Cortex of kidney (tissue), 1 donor: ENCODE results near the gene SORCS1.

Source experiments
- DNase-seq: peaks from one replicate; lab custom pipeline; 2025; lab: John Stamatoyannopoulos, UW

SORCS1 gene

DNA sequence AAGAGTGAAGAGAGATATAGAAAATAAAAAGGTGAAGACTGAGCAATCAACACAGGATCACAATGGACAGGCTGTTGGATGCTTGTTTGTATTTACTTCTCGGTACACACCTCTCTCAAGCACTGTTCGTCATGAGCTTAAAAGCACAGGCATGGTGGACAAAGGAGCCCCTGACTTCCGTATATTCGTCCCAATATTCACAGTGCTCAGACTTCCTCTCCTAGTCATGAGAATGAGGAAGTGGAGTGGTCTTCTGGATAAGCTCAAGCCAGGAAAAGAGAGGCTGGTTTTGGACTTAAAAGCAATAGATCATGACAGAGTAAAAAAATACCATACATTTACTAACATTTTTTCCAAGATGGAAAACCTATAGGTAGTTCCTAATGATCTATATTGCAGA lies 172.5 kb downstream of the SORCS1 start:
- DNase-seq: no peak

GRCh38 chr10:106991091-106991490 lies 173.4 kb downstream of the SORCS1 start:
- DNase-seq: no peak

DNA sequence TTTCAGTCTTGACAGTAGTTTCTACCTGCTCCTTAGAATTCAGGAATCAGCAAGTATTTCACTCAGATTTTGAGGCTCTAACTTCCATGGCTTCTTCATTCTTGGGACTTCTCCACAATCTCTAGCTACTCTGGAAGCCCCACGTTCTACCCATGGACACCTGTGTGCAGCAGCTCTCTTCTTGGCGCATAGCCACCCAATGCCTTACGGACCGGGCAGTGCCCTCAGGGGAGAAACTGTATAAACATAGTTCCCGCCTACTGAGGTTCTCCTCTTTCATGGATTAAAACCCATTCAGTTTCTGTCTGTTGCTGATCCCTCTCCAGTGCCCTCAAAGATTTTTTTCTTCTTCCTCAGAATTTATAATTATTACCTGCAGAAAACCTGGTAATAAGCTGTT lies 177.1 kb downstream of the SORCS1 start:
- DNase-seq: no peak

- DNase-seq: no peak
These were observed 182.2 kb downstream of the SORCS1 start for GRCh38 chr10:106982268-106982667.

- DNase-seq: no peak
These were observed 182.9 kb downstream of the SORCS1 start for GRCh38 chr10:106981452-106982075.

DNA sequence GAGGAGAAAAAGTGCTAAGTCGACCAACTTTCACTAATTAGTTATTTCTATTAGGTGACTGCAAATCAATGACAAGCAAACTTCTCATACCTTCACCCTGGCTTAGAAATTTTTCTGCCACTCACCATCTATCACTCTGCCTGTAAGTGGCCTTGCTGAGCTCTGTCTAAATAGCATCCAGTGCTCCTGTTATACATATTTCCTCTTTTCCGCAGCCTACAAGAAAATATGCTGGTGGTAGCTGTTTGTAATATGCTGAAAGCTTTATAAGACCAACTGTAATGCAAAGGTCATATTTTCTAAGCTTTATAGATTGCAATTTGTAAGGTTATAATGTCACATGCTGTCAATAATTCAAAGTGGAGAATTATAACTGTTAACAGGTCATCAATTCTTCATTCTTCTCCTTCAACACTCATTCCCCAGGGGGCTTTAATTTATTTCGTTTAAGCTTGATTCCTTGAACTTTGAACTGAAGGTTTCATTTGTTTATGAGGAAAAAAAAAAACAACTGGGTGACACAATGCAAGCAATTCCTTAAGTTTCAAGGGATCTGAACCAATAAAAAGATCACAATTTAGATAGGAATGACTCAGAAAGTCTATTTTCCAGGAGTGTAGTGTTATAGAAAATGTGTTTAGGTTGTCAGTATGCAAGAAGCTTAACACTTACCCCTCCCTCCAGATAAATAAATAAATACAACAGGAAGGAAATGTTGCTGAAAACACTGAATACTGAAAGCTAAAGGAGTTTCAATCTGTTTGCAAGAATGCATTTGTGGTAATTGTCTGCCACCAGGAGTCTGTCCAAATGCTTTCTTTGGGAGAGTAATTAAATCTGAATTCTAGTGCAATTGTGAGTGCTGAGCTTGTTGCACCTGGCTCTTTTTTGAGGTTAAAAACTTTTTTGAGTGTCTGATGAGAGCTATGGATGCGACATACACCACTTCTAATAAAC lies 183.7 kb downstream of the SORCS1 start:
- DNase-seq: no peak

- DNase-seq: no peak
These were observed 185.8 kb downstream of the SORCS1 start for GRCh38 chr10:106978756-106979155.

DNA sequence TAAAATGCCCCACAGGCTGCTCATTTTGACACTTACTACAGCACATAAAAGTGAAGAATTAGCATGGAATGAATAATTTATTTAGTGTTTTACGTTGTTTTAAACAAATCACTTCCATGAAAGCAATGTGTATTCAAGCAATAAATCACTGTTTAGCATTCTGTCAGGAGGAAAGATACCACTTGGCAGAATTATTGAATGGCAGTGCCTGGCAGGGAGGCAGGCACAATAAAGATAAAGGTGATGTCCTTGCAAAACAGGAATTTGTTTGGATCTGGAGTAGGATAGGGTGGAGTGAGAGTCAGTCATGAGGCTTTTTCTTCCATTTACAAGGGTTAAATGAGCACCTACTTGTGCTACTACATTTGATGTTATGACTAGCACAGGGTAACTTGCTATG lies 190.8 kb downstream of the SORCS1 start:
- no peak for DNase-seq

- no peak for DNase-seq
These were observed 191.2 kb downstream of the SORCS1 start for GRCh38 chr10:106973288-106973687.

- no peak for DNase-seq
These were observed 192.1 kb downstream of the SORCS1 start for GRCh38 chr10:106972381-106972780.

DNA sequence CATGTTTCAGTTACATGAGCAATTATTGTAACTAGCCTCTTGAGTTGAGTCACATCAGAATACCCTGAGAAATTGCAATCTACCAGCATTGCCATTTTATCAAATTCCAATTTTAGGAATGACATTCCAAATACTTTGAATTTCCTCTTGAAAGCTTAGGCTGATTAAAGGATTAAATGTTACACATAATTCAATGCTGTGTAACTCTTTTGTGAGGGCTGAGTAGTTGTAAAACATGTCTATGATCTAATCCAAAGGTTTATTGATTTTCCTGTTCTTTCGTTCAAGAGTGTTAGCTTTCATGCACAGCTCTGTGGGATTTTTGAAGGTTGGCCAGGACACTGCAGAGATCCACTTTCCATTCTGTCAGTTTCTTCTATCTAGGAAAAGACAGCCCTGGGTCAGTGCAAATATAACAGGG lies 193.1 kb downstream of the SORCS1 start:
- DNase-seq: no peak

DNA sequence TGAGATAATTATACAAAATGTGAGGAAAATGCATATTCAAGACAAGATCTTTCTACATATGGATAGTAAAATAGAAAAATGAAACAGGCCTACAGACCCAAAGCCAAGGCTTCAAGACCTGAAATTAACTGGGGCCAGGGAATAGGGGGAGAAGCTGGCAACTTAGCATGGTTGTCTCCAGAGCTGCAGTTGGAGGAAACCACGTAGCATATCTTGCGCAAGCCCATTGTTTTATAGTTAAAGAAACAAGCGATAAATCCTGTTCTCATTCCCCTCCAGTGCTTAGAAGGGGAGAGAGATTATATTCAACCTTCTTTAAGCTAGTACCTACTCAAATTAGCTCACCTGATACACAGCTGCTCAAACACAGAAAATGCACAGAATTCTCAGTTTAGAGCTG lies 197.1 kb downstream of the SORCS1 start:
- no peak for DNase-seq

DNA sequence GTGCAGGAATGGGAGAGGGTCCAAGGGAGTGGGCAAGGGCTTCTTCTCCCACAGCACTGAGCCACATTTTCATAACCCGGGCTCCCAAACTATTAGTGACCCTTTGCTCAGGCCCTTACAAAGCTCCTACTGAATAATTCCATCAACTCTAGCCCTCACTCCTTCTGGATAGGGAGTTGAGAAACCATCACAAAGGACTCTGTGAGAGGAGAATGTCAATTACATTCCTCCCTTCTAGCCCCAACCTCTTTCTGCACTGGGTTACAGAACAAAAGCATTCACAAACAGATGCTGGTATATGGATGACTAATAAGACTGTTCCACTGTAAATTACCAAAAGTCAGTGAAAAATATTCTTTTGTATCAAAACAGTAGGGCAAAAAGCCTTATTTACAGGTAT lies 203.7 kb downstream of the SORCS1 start:
- DNase-seq: no peak

DNA sequence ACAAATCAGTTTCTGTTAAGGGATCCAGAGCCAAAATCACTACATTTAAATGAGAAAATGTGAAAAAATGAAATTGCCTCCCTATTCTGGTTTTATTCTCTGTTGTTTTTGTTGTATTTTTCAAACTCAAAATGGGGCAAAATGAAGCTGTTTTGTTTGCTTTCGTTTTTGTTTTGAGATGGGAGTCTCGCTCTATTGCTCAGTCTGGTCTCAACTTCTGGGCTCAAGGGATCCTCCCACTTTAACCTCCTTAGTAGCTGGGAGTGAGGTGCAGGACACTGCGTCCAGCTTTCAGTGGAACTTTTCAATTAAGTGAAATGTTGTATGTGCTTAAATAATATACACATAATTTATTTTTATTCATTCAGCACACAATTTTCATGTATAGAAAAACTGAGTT lies 205.0 kb downstream of the SORCS1 start:
- DNase-seq: no peak

DNA sequence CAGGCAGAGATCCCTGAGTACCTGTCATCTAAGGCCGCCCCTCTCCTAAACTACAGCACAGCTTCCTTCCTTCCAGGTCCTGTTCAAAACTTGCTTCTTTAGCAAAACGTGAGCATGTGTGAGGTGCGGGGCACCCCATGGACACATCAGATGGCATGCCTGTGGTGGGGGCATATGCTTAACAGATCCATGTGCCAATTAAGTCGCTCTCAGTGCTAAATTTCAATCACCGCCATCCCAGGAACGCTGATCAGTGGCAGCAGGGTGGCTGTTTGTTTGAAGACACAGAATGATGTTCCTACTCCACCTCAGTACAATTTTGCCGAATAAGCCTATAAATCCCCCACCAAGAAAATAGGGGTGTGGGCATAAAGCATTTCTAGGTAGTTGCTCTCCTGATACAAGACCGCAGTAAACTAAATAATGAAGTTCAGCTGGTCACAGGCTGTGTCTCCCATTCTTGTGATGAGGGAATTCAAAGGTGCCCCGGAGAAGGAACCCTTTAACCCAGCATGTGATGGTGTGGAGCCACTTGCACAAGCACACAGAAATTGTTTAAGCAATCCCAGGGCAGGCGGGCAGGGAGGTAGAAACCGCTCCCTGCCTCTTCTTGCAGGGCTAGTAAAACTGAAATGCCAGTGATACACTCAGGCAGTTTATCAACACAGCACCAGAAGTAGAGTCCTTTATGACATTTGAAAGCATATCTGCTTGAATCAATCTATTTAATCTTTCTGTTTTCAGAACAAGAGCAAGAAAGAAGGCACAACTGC lies 205.7 kb downstream of the SORCS1 start:
- no peak for DNase-seq

GRCh38 chr10:106957823-106958588 lies 206.5 kb downstream of the SORCS1 start:
- no peak for DNase-seq

- no peak for DNase-seq
These were observed 208.1 kb downstream of the SORCS1 start for GRCh38 chr10:106956216-106956915.

DNA sequence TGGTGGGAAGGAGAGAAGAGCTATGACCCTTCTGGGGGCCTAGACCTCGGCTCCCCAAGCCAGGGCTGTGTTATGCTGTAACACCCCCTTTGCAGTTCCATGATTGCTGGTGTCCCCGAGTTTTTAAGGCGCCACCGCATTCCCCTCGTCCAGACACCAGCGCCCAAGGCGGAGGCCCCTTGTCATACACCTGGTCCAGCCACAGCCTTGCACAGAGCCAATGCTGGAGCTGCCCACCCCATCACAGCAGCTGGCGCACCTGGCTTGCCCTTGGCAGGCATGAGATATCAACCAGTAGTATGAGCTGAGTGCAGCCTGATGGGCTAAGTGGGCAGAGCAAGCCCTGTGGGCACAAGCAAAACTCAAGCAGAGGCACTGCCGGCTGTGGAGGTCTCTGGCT lies 209.4 kb downstream of the SORCS1 start:
- no peak for DNase-seq

- no peak for DNase-seq
These were observed 212.5 kb downstream of the SORCS1 start for GRCh38 chr10:106952033-106952432.

DNA sequence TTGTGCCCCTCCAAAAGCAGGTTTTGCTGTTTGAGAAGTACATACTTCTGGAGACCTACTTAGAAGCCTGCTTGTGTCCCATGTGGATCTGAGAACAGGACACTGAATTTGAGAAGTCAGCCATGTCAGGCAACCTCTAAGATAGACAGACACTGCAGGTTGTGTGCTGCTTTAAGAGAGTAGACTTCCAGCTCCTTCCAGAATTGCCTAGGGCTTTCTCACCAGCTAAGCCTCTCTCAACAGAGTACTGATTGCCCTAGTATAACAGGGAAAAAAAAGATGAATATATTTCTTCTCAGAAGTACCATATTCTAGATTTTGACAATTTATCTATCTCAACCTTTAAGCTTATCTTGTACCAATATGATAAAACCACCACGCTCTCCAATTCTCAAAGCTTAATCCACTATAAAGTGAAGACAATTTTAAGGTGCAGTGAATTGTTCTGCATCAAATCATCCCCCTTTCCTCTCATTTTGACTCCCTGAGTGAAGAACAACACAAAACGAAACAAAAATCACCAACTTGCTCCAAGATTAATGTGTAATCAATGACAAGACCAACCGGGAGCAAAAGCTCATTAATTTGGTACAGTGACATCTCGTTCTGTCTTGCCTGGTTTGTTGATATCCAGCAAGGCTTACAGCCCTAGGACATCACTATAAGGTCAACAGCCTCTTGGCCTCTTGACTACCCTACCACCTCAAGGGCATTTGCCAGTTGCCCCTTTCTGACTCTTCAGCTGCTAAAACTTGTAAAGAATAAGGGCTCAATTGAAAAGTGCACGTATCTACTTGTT lies 214.6 kb downstream of the SORCS1 start:
- DNase-seq: no peak
